Gastroesophageal sphincter (tissue), 4 donors: ENCODE measurements around the gene VAMP8. TPM values are rescaled to one million over a fixed set of nuclear protein-coding genes. Genes with fewer than 3 reads are reported as not detected.

Experiments used
- ATAC-seq: fragments of 150-250 bp; one replicate; pipeline ENCODE4 v1.9.1; 2016; ENCODE audit warnings: mild to moderate bottlenecking, moderate library complexity
- H3K27ac ChIP-seq, 4 donors: fragments of 200-600 bp; sonication (generic) in 3 of 4; 1 replicate in 3 of 4; 2 replicates in 1 of 4; pipeline ENCODE4 v1.5.1; 2016 to 2019
- H3K27me3 ChIP-seq: fragments of 200-600 bp; sonication (generic); one replicate; pipeline ENCODE4 v1.5.1; 2019
- H3K36me3 ChIP-seq, 2 donors: fragments of 200-600 bp; sonication (generic); one replicate each; pipeline ENCODE4 v1.5.1; 2019; ENCODE audit warnings: control low read depth in 1 of 2
- H3K4me1 ChIP-seq, 3 donors: fragments of 200-600 bp; sonication (generic); 1 replicate in 2 of 3; 2 replicates in 1 of 3; pipeline ENCODE4 v1.5.1; 2016 to 2019; ENCODE audit warnings: control low read depth in 2 of 3
- H3K4me3 ChIP-seq, 2 donors: fragments of 200-600 bp; sonication (generic); one replicate each; pipeline ENCODE4 v1.5.1; 2019; ENCODE audit warnings: mild to moderate bottlenecking in 1 of 2, moderate library complexity in 1 of 2
- H3K9me3 ChIP-seq, 3 donors: fragments of 200-600 bp; sonication (generic); one replicate each; pipeline ENCODE4 v1.5.1; 2017 to 2019; ENCODE audit warnings: control low read depth in 2 of 3
- CTCF ChIP-seq, 4 experiments: fragments of 200-600 bp in 2 of 4; fragments of 450-650 bp in 2 of 4; sonication (generic) in 1 of 4; IDR thresholded peaks; one replicate each; pipeline ENCODE4 v1.5.1; 2017 to 2019; ENCODE audit warnings: antibody characterized with exemption in 4 of 4, mild to moderate bottlenecking in 2 of 4, moderate library complexity in 2 of 4
- EP300 ChIP-seq: sonication (generic); formaldehyde crosslinking; IDR thresholded peaks from one replicate; pipeline ENCODE4 v1.6.1; 2017; ENCODE audit warnings: antibody characterized with exemption, mild to moderate bottlenecking
- POLR2A ChIP-seq, 2 donors: fragments of 450-650 bp; IDR thresholded peaks; one replicate each; pipeline ENCODE4 v1.6.1; 2017; ENCODE audit warnings: antibody characterized with exemption in 2 of 2, mild to moderate bottlenecking in 2 of 2, moderate library complexity in 1 of 2
- POLR2AphosphoS5 ChIP-seq: sonication (generic); formaldehyde crosslinking; IDR thresholded peaks from one replicate; pipeline ENCODE4 v1.6.1; 2017; ENCODE audit warnings: antibody characterized with exemption
- WGBS, 2 donors: methylation state at CpG; one replicate each; pipeline ENCODE4 v1.1.5; 2018; ENCODE audit warnings: low coverage in 1 of 2; 5-methylcytosine and 5-hydroxymethylcytosine counted together
- total RNA-seq, 4 donors: library from RNA; depleted of rRNA; stranded (reverse); fragments of >200 nt; gene quantifications; one replicate each; pipeline ENCODE4 v1.1.0, GENCODE V29; 2016

The VAMP8 gene
- total RNA-seq, 4 donors from 2014 or later: 4.9 to 30.5 (median 13.6) TPM; not detected in 1

- H3K36me3 ChIP-seq: peaks cover 0 to 51% of the 10 kb centered on the region in 2 donors
- H3K27ac ChIP-seq: peak overlapping the region in 3 of 4 donors; percentile 75 to 95 (median 89)
- H3K4me1 ChIP-seq: peaks cover 3 to 89% (median 39%) of the 10 kb centered on the region in 3 donors
- H3K9me3 ChIP-seq: no peaks in the 10 kb centered on the region
- no peak for TF ChIP-seq EP300
- TF ChIP-seq CTCF (IDR thresholded peaks at IDR 0.05): no peak
- TF ChIP-seq POLR2AphosphoS5: no peak
- no peak for TF ChIP-seq POLR2A (IDR thresholded peaks at IDR 0.05)
- no peaks in the 10 kb centered on the region for H3K27me3 ChIP-seq
- peak overlapping the region in 1 of 2 donors; percentile 13 for H3K4me3 ChIP-seq
- ATAC-seq: no peak
- 47 to 58% methylated on average over 4 to 5 of the region's 6 CpGs for WGBS, 2 donors
These were observed 27.4 kb downstream of the VAMP8 start for GRCh38 chr2:85604568-85605339.

GRCh38 chr2:85605406-85606115 is 28.2 kb downstream of the VAMP8 start:
- H3K27me3 ChIP-seq: no peaks in the 10 kb centered on the region
- H3K9me3 ChIP-seq: no peaks in the 10 kb centered on the region
- 25 to 50% methylated on average over 1 to 4 of the region's 4 CpGs for WGBS, 2 donors
- H3K36me3 ChIP-seq: peaks cover 0 to 43% of the 10 kb centered on the region in 2 donors
- TF ChIP-seq CTCF (IDR thresholded peaks at IDR 0.05) (no peak), POLR2AphosphoS5 (no peak), EP300 (no peak), POLR2A (IDR thresholded peaks at IDR 0.05) (no peak)
- peak overlapping the region in 3 of 4 donors; percentile 75 to 95 (median 89) for H3K27ac ChIP-seq
- peaks cover 3 to 89% (median 43%) of the 10 kb centered on the region in 3 donors for H3K4me1 ChIP-seq
- no peak overlapping the region for H3K4me3 ChIP-seq
- ATAC-seq: no peak

- Histone ChIP-seq H3K27me3 (no peaks in the 10 kb centered on the region), H3K36me3 (peaks cover 0 to 37% of the 10 kb centered on the region in 2 donors), H3K27ac (peak overlapping the region in 3 of 4 donors; percentile 75 to 95 (median 89)), H3K4me1 (peaks cover 3 to 89% (median 42%) of the 10 kb centered on the region in 3 donors), H3K4me3 (no peak overlapping the region), H3K9me3 (no peaks in the 10 kb centered on the region)
- WGBS, 2 donors: 66% methylated on average over 5 of the region's 7 CpGs; no CpG with 5 or more reads in 1 of the 2 donors
- ATAC-seq: no peak
- TF ChIP-seq POLR2AphosphoS5 (no peak), POLR2A (IDR thresholded peaks at IDR 0.05) (no peak), EP300 (no peak), CTCF (IDR thresholded peaks at IDR 0.05) (no peak)
These were observed 28.7 kb downstream of the VAMP8 start for GRCh38 chr2:85606116-85606455.

- Histone ChIP-seq H3K4me1 (peaks cover 3 to 86% (median 35%) of the 10 kb centered on the region in 3 donors), H3K27ac (peak overlapping the region in 3 of 4 donors; percentile 75 to 95 (median 89)), H3K27me3 (no peaks in the 10 kb centered on the region), H3K36me3 (peaks cover 0 to 37% of the 10 kb centered on the region in 2 donors), H3K4me3 (no peak overlapping the region), H3K9me3 (no peaks in the 10 kb centered on the region)
- TF ChIP-seq POLR2AphosphoS5: no peak
- TF ChIP-seq POLR2A (IDR thresholded peaks at IDR 0.05): no peak
- TF ChIP-seq EP300: no peak
- no peak for TF ChIP-seq CTCF (IDR thresholded peaks at IDR 0.05)
- WGBS, 2 donors: 57 to 76% methylated on average over 6 to 7 of the region's 9 CpGs
- no peak for ATAC-seq
These were observed 30.2 kb downstream of the VAMP8 start for GRCh38 chr2:85607268-85608215.
